ENCODE results near the gene RPL41.
"Not testable (repeated sequence)": the region's sequence is repeated elsewhere in the genome, so short reads cannot be mapped to it uniquely, and the experiment has no call there.

The RPL41 gene

DNA sequence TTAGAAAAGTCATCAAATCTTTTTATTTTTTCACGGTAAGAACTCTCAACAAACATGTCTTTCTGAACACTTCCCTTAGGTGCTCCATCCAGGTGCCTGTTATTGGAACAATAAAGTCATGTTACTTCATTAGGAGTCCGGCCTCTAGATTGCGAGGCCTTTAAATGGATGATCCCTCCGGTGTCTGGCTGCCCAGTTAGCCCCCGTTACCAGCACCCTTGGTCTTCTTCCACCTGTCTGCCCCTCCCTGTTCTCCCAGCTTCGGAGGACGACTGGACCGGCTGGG, 12.7 kb upstream of the RPL41 start:
- DNase-seq, result no peak

DNA sequence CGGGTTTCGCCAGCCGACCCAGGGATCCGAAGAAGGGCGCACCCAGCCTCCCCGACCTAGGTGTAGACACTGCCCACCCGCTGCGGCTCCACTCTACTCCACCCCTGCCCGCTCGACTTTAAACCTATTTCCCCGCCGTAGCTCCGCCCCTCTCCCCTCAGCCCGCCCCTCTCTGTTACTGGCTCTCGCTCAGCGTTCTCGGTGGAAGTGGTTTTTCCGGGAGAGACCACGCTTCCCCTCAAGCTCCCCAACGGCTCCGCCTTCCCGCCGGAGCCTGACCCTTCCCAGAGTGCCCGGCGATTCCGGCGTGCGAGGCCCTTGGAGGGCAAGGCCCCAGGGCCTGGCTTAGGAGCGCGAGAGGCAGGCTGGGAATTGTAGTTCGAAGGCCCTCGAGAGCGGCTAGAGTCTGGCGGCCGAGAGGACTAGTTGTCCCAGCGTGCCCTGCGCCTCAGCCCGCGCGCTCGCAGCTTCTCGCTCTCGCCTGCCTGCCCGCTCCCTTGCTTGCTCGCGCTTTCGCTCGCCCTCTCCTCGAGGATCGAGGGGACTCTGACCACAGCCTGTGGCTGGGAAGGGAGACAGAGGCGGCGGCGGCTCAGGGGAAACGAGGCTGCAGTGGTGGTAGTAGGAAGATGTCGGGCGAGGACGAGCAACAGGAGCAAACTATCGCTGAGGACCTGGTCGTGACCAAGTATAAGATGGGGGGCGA, 12.2 kb upstream of the RPL41 start, which contains the start of gene PA2G4:
TSS of gene PA2G4 (plus strand) at position 451 of the 706 bp plus-strand sequence. CDS start at position 630, 179 bp downstream.
- DNase-seq, result peak; percentile 84 to 95 (median 91)

- peak in 1 of 4 experiments; percentile 45 for DNase-seq
These were observed 11.4 kb upstream of the RPL41 start for GRCh38 chr12:56104815-56105608.

- DNase-seq, result no peak
These were observed 10.9 kb upstream of the RPL41 start for GRCh38 chr12:56105609-56105902.

DNA sequence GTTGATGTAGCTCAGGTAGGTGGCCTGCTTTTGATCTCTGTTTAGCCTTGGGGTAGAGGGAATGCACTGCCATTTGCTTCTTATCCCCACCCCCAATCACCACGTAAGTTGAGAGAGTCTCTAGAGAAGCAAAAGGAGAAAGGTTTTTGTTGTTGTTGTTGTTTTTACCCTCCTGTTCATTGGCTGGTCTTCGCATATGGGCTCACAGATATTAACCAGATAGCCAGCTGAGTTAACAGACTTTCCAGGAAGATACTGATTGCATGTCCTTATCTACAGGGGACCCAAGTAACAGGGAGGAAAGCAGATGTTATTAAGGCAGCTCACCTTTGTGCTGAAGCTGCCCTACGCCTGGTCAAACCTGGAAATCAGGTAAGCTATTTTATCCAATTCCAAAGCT, 9.2 kb upstream of the RPL41 start:
- DNase-seq, result no peak

GRCh38 chr12:56110571-56110970, 5.9 kb upstream of the RPL41 start:
- DNase-seq, result no peak

- no peak for DNase-seq
These were observed 2.3 kb upstream of the RPL41 start for GRCh38 chr12:56114084-56114483.

GRCh38 chr12:56115329-56115728, 1.1 kb upstream of the RPL41 start:
- DNase-seq, result no peak

DNA sequence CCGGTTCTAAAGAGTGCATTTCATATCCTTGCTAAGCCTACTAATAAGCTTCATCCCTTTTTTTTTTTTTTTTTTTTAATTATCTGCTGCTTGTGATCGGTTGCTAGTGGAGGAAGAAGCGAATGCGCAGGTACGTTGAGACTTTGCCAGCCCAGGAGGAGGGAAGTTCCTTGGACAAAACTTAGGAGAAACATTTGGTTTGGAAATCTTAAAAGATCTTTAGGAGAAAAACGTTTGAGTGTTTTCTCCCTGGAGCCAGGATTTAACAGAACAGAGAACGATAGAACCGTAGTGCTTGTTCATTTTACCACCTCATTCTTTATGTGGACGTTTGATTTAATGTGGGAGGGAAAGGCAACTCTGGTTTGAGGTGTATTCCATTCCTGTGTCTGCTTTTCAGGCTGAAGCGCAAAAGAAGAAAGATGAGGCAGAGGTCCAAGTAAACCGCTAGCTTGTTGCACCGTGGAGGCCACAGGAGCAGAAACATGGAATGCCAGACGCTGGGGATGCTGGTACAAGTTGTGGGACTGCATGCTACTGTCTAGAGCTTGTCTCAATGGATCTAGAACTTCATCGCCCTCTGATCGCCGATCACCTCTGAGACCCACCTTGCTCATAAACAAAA, 761 bp downstream of the RPL41 start:
- not testable (repeated sequence) for DNase-seq

GRCh38 chr12:56117778-56118687, 1.6 kb downstream of the RPL41 start, which contains the start of gene ZC3H10:
Gene ZC3H10 (plus strand): TSS chr12:56118266. CDS start chr12:56120563, 2,297 bp downstream.
- DNase-seq, result peak; percentile 88 to 95 (median 93)

- DNase-seq, result no peak
These were observed 2.4 kb downstream of the RPL41 start for GRCh38 chr12:56118688-56119357.

- peak in 2 of 4 experiments; percentile 17 to 39 for DNase-seq
These were observed 2.9 kb downstream of the RPL41 start for GRCh38 chr12:56119361-56119796.

DNA sequence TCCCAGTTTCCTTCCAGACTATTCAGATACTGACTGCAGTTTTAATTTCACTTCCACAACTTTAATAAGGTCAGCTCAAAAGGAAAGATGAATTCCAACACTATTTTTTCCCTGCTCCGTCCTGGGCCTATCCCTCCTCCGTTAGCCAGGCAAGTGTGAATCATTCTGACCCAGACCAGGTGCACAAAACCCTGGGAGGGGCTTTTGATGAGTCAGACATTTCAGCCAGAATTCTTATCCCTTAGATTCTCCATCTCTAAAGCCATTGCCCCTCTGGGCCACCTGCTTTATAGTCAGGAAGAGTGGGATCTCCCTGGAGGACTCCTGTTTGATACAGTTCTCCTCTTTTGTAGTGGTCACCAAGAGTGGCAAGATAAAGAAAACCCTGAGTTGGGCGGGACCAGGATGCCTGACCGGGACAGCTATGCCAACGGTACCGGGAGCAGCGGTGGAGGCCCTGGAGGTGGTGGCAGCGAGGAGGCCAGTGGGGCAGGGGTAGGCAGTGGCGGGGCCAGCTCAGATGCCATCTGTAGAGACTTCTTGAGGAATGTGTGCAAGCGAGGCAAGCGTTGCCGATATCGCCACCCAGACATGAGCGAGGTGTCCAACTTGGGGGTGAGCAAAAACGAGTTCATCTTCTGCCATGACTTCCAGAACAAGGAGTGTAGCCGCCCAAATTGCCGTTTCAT, 3.9 kb downstream of the RPL41 start:
- DNase-seq, result no peak

- no peak for DNase-seq
These were observed 4.9 kb downstream of the RPL41 start for GRCh38 chr12:56121204-56121870.

GRCh38 chr12:56122637-56123036, 6.2 kb downstream of the RPL41 start:
- DNase-seq, result no peak

DNA sequence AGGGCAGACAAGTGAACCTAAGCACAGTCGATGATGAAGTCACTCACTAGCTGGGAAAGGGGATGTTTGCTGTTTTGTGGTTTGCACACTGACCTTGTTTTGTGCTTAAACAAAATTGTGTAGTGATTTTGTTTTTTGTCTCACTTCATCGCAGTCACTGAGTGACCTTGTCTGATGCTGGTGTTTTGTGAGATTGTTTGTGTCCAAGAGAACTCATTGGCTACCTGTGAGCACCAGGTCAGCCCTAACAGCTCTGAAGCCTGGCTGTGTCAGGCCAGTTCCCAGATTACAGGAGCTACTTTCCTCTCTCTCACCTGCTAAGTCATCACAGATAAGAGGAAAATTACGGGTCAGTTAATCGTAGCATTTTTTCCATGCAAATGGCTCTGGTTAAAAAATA, 7.7 kb downstream of the RPL41 start:
- DNase-seq, result no peak

DNA sequence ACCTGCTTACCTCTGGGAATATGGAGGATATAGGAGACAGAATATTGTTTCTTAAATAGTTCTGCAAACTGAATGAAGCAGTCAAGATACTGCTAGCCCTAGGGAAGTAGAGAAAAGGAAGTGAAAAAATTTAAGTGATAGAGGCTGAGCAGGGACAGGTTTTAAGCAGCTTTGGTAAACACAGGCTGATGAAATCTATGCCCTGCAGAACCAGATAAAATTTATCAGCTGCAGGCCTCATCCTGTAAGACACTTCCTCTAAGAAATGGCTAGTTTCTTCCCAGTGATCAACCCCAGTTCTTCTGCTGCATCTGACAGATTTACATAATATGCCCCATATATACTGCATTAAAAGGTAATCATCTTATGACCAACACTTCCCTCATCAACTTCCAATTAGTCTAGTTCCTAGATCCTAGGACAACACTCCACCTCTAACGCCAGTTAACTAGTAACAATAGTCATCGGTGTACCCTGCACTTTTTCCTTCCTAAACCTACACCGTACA, 10.4 kb downstream of the RPL41 start:
- DNase-seq, result no peak

DNA sequence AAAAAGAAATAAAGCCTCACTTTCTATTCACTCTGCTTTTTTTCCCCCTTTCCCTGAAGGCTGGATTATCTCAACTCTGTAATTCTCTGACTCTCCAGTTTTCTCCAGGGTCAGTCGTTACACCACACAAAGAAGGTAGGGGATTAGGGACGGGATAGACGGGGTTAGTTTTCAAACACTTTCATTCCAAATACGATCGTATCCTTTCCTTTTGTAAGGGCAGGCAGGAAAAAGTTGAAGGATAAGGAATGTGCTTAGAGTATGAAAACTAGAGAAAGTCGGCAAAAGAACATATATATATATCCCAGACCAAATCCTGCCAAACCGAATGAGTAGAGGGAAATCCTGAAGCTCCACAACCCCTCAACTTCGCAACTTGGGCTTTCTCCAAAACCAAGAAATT, 11.1 kb downstream of the RPL41 start:
- no peak for DNase-seq

- DNase-seq, result peak; percentile 82 to 93 (median 90)
These were observed 11.6 kb downstream of the RPL41 start, which contains the start of gene ESYT1 for GRCh38 chr12:56127888-56128669. Gene ESYT1 (plus strand): TSS chr12:56128267. CDS start chr12:56128320, 53 bp downstream.
